GM12873 (cell line): ENCODE measurements around the gene CD2AP.

Experiments
- TF ChIP-seq, protein P1 (sequence below): IDR thresholded peaks from 2 replicates; pipeline ENCODE4 v1.5.1; 2012; ENCODE audit warnings: low read depth, mild to moderate bottlenecking, moderate library complexity, low read length, control low read depth; ENCODE audit not compliant: insufficient read depth; ENCODE audit errors: missing control alignments

The CD2AP gene

DNA sequence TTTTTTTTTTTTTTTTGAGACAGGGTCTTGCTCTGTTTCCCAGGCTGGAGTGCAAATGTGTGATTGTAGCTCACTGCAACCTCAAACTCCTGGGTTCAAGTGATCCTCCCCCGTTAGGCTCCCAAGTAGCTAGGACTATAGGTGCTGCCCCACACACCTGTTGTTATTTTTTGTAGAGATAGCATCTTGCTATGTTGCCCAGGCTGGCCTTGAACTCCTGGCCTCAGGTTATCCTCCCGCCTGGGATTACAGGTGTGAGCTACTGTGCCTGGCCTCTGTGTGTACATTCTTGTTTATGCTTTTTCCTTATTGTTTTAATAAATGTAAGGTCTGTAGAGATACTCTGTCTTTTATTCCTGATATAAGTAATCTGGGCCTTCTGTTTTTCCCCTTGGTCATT is 14.8 kb downstream of the CD2AP start:
- TF ChIP-seq, protein P1, sequence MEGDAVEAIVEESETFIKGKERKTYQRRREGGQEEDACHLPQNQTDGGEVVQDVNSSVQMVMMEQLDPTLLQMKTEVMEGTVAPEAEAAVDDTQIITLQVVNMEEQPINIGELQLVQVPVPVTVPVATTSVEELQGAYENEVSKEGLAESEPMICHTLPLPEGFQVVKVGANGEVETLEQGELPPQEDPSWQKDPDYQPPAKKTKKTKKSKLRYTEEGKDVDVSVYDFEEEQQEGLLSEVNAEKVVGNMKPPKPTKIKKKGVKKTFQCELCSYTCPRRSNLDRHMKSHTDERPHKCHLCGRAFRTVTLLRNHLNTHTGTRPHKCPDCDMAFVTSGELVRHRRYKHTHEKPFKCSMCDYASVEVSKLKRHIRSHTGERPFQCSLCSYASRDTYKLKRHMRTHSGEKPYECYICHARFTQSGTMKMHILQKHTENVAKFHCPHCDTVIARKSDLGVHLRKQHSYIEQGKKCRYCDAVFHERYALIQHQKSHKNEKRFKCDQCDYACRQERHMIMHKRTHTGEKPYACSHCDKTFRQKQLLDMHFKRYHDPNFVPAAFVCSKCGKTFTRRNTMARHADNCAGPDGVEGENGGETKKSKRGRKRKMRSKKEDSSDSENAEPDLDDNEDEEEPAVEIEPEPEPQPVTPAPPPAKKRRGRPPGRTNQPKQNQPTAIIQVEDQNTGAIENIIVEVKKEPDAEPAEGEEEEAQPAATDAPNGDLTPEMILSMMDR = no peak

- TF ChIP-seq, protein P1 = no peak
Measured at GRCh38 chr6:47495207-47495606, 17.6 kb downstream of the CD2AP start.

DNA sequence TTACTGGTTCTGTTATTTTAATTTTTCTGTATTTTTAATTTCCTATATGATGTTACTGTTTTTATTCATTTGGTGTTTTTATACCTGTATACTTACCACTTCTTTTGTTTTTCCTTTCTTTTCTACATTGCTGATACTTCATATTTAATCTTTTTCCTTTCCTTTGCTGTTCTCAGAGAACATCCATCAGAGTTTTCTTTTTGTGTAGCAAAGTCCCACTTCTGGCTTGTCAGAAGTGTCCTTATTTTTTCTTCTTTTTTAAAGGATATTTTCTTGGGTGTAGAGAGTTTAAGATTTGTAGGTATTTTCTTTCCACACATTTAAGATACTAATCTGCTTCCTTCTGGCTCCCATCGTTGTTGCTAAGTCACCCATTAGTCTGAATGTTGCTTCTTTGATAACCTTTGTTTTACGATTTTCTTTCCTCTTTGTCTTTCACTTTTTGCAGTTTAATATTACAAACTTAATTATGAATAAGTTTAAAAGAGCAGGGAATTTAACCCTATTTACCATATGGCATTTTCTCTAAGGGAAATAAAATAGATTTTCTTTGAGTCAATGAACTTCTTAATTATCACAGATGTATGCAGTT is 18.5 kb downstream of the CD2AP start:
- TF ChIP-seq, protein P1 = no peak

DNA sequence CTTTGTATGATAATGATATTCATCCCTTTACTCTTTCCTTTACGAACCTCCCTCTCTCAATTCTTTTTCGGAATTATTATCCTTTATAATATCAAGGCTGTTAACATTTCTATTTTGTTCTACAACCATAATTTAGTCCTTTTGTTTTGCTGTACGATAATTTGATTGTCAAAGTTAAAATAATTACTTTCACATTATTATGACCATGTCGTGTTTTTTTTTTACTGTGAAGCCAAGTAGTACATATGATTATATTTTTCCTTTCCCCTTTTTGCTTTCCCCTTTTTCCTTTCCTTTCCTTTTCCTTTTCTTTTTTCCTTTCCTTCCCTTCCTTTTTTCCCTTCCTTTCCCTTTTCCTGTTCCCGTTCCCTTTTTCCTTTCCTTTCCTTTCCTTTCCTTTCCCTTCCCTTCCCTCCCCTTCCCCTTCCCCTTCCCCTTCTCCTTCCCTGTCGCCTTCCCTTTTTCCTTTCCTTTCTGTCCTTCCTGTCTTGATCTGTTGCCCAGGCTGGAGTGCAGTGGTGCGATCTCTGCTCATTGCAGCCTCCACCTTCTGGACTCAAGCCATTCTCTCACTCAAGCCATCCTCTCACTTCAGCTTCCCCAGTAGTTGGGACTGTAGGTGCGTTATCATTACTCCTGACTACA is 19.5 kb downstream of the CD2AP start:
- TF ChIP-seq, protein P1 = no peak

- TF ChIP-seq, protein P1 = no peak
Measured at GRCh38 chr6:47502920-47503319, 25.3 kb downstream of the CD2AP start.

DNA sequence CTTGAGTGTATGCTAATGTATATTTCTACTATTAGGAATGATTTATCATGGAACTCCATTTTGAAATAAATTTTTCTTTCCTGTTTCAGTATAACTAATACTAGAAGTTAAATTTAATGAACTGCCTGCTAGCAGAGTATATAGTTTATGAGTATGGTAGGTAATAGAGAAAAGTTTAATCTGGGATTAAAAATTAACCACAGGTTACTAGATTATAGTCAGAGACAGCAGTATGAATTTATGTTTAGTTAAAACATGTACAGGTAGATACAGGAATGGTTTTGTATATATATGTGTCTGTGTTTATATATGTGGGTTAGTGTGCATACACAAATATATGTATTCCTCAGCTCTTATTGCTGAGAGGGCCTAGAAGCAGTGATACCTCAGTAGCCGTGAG is 32.3 kb downstream of the CD2AP start:
- TF ChIP-seq, protein P1 = no peak

GRCh38 chr6:47512872-47513271 is 35.3 kb downstream of the CD2AP start:
- TF ChIP-seq, protein P1 = no peak
